GM12878 (cell line): ENCODE results near the gene IL3RA.
A peak's percentile ranks its signal among the peaks of the same experiment; 100 is the strongest.

Source experiments
- KLF5 ChIP-seq: fragments of 450-650 bp; IDR thresholded peaks from 2 replicates; pipeline ENCODE4 v1.6.1; 2014; ENCODE audit warnings: mild to moderate bottlenecking; ENCODE audit not compliant: partially characterized antibody
- MEF2A ChIP-seq: IDR thresholded peaks from 2 replicates; pipeline ENCODE4 v1.6.1; 2011; ENCODE audit warnings: low read depth, mild to moderate bottlenecking, low read length, moderate library complexity; ENCODE audit not compliant: insufficient read depth
- POLR2A ChIP-seq: IDR thresholded peaks from 2 replicates; pipeline ENCODE4 v1.6.1; 2011; ENCODE audit warnings: low read depth, mild to moderate bottlenecking, low read length
- RAD21 ChIP-seq: IDR thresholded peaks from 2 replicates; pipeline ENCODE4 v1.6.1; 2011; ENCODE audit warnings: mild to moderate bottlenecking, low read depth, low read length, moderate library complexity; ENCODE audit not compliant: insufficient read depth
- ZNF274 ChIP-seq: IDR thresholded peaks from one replicate; pipeline ENCODE4 v1.8.0; 2011; ENCODE audit not compliant: insufficient read length, insufficient read depth
- TF ChIP-seq, protein P1 (sequence below): fragments of 450-650 bp; formaldehyde crosslinking; IDR thresholded peaks from 2 replicates; pipeline ENCODE4 v1.4.0; 2020; ENCODE audit warnings: mild to moderate bottlenecking, moderate library complexity
- TF ChIP-seq, protein P2 (sequence below): IDR thresholded peaks from 2 replicates; pipeline ENCODE4 v1.6.1; 2012; ENCODE audit warnings: mild to moderate bottlenecking, low read depth, low read length
- TF ChIP-seq, protein P3 (sequence below), 3 experiments: IDR thresholded peaks in 2 of 3; conservative IDR thresholded peaks in 1 of 3; 2 replicates each; pipeline ENCODE4 v1.5.1; 2011; ENCODE audit warnings: low read depth in 3 of 3, low read length in 3 of 3, mild to moderate bottlenecking in 3 of 3, control low read depth in 2 of 3, moderate library complexity in 2 of 3, inconsistent platforms in 1 of 3, mixed read lengths in 1 of 3; ENCODE audit not compliant: control insufficient read depth in 2 of 3, insufficient read depth in 1 of 3; ENCODE audit errors: extremely low read depth in 1 of 3

DNA sequence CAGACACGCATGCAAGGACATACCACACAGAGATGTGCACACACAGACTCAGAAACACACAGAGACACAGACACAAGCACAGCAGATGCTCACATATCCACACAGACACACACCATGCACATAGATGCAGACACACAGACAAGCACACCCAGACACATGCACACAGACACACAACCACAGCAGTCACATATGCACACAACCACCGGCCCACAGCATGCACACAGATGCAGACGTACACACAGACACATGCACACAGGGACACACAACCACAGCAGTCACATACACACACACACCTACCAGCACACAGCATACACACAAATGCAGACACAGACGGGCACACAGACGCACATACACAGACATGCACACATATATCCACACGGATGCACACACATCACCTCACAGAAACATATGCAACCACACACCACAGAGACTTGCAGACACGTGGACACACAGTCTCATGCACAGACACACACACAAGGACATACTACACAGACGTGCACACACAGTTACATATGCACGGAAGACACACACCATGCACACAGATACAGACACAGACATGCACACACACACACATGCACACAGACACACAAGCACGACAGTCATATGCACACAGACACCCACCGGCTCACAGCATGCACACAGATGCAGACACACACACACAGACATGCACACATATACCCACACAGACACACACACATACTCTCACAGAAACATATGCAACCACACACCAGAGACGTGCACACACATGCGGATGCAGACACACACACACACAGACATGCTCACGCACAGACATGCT is 80.6 kb downstream of the IL3RA start:
- TF ChIP-seq, protein P1, sequence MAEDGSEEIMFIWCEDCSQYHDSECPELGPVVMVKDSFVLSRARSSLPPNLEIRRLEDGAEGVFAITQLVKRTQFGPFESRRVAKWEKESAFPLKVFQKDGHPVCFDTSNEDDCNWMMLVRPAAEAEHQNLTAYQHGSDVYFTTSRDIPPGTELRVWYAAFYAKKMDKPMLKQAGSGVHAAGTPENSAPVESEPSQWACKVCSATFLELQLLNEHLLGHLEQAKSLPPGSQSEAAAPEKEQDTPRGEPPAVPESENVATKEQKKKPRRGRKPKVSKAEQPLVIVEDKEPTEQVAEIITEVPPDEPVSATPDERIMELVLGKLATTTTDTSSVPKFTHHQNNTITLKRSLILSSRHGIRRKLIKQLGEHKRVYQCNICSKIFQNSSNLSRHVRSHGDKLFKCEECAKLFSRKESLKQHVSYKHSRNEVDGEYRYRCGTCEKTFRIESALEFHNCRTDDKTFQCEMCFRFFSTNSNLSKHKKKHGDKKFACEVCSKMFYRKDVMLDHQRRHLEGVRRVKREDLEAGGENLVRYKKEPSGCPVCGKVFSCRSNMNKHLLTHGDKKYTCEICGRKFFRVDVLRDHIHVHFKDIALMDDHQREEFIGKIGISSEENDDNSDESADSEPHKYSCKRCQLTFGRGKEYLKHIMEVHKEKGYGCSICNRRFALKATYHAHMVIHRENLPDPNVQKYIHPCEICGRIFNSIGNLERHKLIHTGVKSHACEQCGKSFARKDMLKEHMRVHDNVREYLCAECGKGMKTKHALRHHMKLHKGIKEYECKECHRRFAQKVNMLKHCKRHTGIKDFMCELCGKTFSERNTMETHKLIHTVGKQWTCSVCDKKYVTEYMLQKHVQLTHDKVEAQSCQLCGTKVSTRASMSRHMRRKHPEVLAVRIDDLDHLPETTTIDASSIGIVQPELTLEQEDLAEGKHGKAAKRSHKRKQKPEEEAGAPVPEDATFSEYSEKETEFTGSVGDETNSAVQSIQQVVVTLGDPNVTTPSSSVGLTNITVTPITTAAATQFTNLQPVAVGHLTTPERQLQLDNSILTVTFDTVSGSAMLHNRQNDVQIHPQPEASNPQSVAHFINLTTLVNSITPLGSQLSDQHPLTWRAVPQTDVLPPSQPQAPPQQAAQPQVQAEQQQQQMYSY (CRISPR knock-in tag), result no peak
- TF ChIP-seq KLF5, result no peak
- TF ChIP-seq POLR2A, result peak; percentile 40; the same call in 1 of the 2 replicates
- TF ChIP-seq, protein P2, sequence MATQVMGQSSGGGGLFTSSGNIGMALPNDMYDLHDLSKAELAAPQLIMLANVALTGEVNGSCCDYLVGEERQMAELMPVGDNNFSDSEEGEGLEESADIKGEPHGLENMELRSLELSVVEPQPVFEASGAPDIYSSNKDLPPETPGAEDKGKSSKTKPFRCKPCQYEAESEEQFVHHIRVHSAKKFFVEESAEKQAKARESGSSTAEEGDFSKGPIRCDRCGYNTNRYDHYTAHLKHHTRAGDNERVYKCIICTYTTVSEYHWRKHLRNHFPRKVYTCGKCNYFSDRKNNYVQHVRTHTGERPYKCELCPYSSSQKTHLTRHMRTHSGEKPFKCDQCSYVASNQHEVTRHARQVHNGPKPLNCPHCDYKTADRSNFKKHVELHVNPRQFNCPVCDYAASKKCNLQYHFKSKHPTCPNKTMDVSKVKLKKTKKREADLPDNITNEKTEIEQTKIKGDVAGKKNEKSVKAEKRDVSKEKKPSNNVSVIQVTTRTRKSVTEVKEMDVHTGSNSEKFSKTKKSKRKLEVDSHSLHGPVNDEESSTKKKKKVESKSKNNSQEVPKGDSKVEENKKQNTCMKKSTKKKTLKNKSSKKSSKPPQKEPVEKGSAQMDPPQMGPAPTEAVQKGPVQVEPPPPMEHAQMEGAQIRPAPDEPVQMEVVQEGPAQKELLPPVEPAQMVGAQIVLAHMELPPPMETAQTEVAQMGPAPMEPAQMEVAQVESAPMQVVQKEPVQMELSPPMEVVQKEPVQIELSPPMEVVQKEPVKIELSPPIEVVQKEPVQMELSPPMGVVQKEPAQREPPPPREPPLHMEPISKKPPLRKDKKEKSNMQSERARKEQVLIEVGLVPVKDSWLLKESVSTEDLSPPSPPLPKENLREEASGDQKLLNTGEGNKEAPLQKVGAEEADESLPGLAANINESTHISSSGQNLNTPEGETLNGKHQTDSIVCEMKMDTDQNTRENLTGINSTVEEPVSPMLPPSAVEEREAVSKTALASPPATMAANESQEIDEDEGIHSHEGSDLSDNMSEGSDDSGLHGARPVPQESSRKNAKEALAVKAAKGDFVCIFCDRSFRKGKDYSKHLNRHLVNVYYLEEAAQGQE, result no peak
- no peak for TF ChIP-seq RAD21
- TF ChIP-seq MEF2A, result no peak
- TF ChIP-seq ZNF274, result no peak
- TF ChIP-seq, protein P3, sequence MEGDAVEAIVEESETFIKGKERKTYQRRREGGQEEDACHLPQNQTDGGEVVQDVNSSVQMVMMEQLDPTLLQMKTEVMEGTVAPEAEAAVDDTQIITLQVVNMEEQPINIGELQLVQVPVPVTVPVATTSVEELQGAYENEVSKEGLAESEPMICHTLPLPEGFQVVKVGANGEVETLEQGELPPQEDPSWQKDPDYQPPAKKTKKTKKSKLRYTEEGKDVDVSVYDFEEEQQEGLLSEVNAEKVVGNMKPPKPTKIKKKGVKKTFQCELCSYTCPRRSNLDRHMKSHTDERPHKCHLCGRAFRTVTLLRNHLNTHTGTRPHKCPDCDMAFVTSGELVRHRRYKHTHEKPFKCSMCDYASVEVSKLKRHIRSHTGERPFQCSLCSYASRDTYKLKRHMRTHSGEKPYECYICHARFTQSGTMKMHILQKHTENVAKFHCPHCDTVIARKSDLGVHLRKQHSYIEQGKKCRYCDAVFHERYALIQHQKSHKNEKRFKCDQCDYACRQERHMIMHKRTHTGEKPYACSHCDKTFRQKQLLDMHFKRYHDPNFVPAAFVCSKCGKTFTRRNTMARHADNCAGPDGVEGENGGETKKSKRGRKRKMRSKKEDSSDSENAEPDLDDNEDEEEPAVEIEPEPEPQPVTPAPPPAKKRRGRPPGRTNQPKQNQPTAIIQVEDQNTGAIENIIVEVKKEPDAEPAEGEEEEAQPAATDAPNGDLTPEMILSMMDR (IDR thresholded peaks at IDR 0.05 in 2 of 3, conservative IDR thresholded peaks at IDR 0.05 in 1 of 3; ENCODE audit: control insufficient read depth in 2 of 3, extremely low read depth in 1 of 3, insufficient read depth in 1 of 3, low read depth in 3 of 3, low read length in 3 of 3), result no peak
